Tongue (tissue), 2 donors: ENCODE data around the gene ATP11A. TPM values are rescaled to one million over a fixed set of nuclear protein-coding genes. Genes with fewer than 3 reads are reported as not detected.
A peak's percentile ranks its signal among the peaks of the same experiment; 100 is the strongest.

ENCODE experiments used
- DNase-seq: peaks from one replicate; pipeline ENCODE4 v3.0.0-alpha.2; 2015
- total RNA-seq: library from RNA; depleted of rRNA; stranded (reverse); fragments of >200 nt; gene quantifications from one replicate; pipeline ENCODE4 v1.2.3, GENCODE V29; 2014

ATP11A gene
- total RNA-seq, 1 donor from 2014 or later = 38.0 TPM

GRCh38 chr13:112821340-112822055 lies 131.7 kb downstream of the ATP11A start:
- DNase-seq = no peak

- no peak for DNase-seq
Observed at GRCh38 chr13:112822851-112823250, 133.0 kb downstream of the ATP11A start.

GRCh38 chr13:112824429-112824828 lies 134.6 kb downstream of the ATP11A start:
- DNase-seq = no peak

- no peak for DNase-seq
Observed at GRCh38 chr13:112825071-112825470, 135.2 kb downstream of the ATP11A start.

GRCh38 chr13:112825875-112826274 lies 136.0 kb downstream of the ATP11A start:
- DNase-seq = no peak

- no peak for DNase-seq
Observed at GRCh38 chr13:112826565-112826964, 136.7 kb downstream of the ATP11A start.

GRCh38 chr13:112828082-112828699 lies 138.4 kb downstream of the ATP11A start:
- DNase-seq = no peak

GRCh38 chr13:112828756-112829155 lies 138.9 kb downstream of the ATP11A start:
- no peak for DNase-seq

- no peak for DNase-seq
Observed at GRCh38 chr13:112831196-112831595, 141.4 kb downstream of the ATP11A start.

- DNase-seq = no peak
Observed at GRCh38 chr13:112831801-112832200, 142.0 kb downstream of the ATP11A start.

- no peak for DNase-seq
Observed at GRCh38 chr13:112832811-112833210, 143.0 kb downstream of the ATP11A start.

- no peak for DNase-seq
Observed at GRCh38 chr13:112833551-112834257, 143.9 kb downstream of the ATP11A start.

GRCh38 chr13:112835344-112835743 lies 145.5 kb downstream of the ATP11A start:
- no peak for DNase-seq

GRCh38 chr13:112835796-112836195 lies 146.0 kb downstream of the ATP11A start:
- DNase-seq = no peak

GRCh38 chr13:112836940-112837339 lies 147.1 kb downstream of the ATP11A start:
- DNase-seq = no peak

GRCh38 chr13:112837371-112838037 lies 147.7 kb downstream of the ATP11A start:
- DNase-seq = peak; percentile 50

GRCh38 chr13:112838038-112838841 lies 148.4 kb downstream of the ATP11A start:
- no peak for DNase-seq

GRCh38 chr13:112838842-112839117 lies 148.9 kb downstream of the ATP11A start:
- DNase-seq = no peak

- peak; percentile 46 for DNase-seq
Observed at GRCh38 chr13:112839356-112840105, 149.7 kb downstream of the ATP11A start.

GRCh38 chr13:112840472-112841302 lies 150.8 kb downstream of the ATP11A start:
- DNase-seq = no peak
